ENCODE data around the gene DACT1. TPM values are rescaled to one million over a fixed set of nuclear protein-coding genes. Genes with fewer than 3 reads are reported as not detected.

Gene DACT1
- polyA plus RNA-seq, 2 of the 4 experiments (the other 2 are of a cell fraction) = 0.45 to 0.89 TPM

DNA sequence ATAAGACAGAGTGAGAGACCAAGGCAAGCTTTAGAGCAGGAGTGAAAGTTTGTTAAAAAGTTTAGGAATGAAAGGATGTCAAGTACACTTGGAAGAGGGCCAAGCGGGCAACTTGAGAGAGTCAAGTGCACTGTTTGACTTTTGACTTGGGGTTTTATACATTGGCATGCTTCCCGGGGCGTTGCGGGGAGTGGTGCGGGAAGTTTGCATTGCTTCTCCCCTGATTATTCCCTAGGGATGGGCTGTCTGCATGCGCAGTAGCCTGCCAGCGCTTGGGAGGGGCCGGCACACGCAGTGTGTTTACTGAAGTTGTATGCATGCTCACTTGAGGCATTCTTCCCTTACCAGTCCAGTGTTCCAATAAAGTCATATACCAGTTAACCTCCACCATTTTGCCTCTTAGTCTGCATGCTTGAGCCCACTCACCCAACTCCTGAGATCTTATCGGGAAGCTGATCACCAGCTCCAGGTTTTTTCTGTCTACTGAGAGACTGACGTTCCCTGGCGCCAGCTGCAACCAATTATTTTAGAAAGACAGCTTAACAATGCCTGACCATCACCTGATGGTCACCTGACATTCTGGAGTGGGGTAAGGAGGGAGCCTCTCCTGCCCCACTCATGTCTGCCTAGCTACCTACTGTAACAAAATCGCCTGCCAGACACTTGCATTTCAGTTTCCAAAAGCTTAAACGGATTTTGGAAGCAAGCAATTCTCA, 53.2 kb downstream of the DACT1 start:
- no peak for DNase-seq (ENCODE audit: low read depth in 1 of 2, low spot score in 1 of 2)
- ChIA-PET POLR2A (no interaction called here), CTCF (no interaction called here)
- FAIRE-seq = no peak
- TF ChIP-seq CBX2 (IDR thresholded peaks at IDR 0.05; ENCODE audit: borderline replicate concordance, low read depth) = no peak
- TF ChIP-seq SREBF2 (IDR thresholded peaks at IDR 0.05) = no peak
- TF ChIP-seq SMC3 (IDR thresholded peaks at IDR 0.05) = no peak
- TF ChIP-seq NR3C1 (IDR thresholded peaks at IDR 0.05) = no peak
- TF ChIP-seq HEYL (CRISPR knock-in tag; IDR thresholded peaks at IDR 0.05) = no peak
- no peak for TF ChIP-seq FOXS1 (CRISPR knock-in tag; IDR thresholded peaks at IDR 0.05)
- TF ChIP-seq, protein P1, sequence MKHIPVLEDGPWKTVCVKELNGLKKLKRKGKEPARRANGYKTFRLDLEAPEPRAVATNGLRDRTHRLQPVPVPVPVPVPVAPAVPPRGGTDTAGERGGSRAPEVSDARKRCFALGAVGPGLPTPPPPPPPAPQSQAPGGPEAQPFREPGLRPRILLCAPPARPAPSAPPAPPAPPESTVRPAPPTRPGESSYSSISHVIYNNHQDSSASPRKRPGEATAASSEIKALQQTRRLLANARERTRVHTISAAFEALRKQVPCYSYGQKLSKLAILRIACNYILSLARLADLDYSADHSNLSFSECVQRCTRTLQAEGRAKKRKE (CRISPR knock-in tag; IDR thresholded peaks at IDR 0.05; ENCODE audit: low read depth) = no peak
- TF ChIP-seq RARB (CRISPR knock-in tag; IDR thresholded peaks at IDR 0.05) = no peak
- TF ChIP-seq, protein P2, sequence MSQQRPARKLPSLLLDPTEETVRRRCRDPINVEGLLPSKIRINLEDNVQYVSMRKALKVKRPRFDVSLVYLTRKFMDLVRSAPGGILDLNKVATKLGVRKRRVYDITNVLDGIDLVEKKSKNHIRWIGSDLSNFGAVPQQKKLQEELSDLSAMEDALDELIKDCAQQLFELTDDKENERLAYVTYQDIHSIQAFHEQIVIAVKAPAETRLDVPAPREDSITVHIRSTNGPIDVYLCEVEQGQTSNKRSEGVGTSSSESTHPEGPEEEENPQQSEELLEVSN (IDR thresholded peaks at IDR 0.05; ENCODE audit: borderline replicate concordance, low read depth) = no peak
- TF ChIP-seq JUN (IDR thresholded peaks at IDR 0.05) = no peak
- TF ChIP-seq PHF8 (IDR thresholded peaks at IDR 0.05; ENCODE audit: borderline replicate concordance, low read depth) = no peak
- TF ChIP-seq EP300 (IDR thresholded peaks at IDR 0.05) = no peak
- no peak for TF ChIP-seq NPAS2 (CRISPR knock-in tag; IDR thresholded peaks at IDR 0.05; ENCODE audit: borderline replicate concordance)
- TF ChIP-seq RNF2 (IDR thresholded peaks at IDR 0.05; ENCODE audit: borderline replicate concordance, low read depth) = no peak
- no peak for TF ChIP-seq ZSCAN20 (CRISPR knock-in tag; IDR thresholded peaks at IDR 0.05)
- no peak for TF ChIP-seq CHD2 (IDR thresholded peaks at IDR 0.05; ENCODE audit: low read length, partially characterized antibody)
- TF ChIP-seq, protein P3, sequence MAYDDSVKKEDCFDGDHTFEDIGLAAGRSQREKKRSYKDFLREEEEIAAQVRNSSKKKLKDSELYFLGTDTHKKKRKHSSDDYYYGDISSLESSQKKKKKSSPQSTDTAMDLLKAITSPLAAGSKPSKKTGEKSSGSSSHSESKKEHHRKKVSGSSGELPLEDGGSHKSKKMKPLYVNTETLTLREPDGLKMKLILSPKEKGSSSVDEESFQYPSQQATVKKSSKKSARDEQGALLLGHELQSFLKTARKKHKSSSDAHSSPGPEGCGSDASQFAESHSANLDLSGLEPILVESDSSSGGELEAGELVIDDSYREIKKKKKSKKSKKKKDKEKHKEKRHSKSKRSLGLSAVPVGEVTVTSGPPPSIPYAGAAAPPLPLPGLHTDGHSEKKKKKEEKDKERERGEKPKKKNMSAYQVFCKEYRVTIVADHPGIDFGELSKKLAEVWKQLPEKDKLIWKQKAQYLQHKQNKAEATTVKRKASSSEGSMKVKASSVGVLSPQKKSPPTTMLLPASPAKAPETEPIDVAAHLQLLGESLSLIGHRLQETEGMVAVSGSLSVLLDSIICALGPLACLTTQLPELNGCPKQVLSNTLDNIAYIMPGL (CRISPR knock-in tag; IDR thresholded peaks at IDR 0.05; ENCODE audit: borderline replicate concordance) = no peak
- H3K4me3 ChIP-seq = no peak overlapping the region
- H3K4me2 ChIP-seq = no peak overlapping the region
- no peaks in the 10 kb centered on the region for H3K4me1 ChIP-seq
- ATAC-seq = no peak
- no peak overlapping the region for H3K27ac ChIP-seq
- peaks cover 14% of the 10 kb centered on the region for H3K9me3 ChIP-seq
- WGBS (ENCODE audit: missing lambda C conversion rate) = 38% methylated on average over 14 of the region's 14 CpGs

DNA sequence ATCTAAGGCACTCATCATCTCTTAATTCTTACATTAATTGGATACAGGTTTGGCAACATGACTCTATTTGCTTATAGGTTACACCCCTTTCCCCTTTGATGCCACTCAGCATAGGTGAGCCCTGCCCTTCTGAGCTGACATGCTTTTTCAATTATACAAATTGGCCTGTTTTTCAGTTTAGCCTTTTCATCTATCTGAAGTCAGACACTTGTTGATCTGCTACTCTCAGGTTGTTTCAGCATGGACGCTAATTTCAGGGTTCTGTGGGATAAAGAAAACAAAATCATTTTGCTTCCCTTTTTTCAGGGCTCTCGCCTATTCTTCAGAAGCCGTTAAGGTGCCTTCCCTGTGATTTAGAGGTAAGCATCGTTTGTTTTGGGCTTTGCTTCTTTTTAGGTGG, 55.3 kb downstream of the DACT1 start:
- 50% methylated on average over 4 of the region's 4 CpGs for WGBS (ENCODE audit: missing lambda C conversion rate)
- no peaks in the 10 kb centered on the region for H3K4me1 ChIP-seq
- ATAC-seq (no peak), FAIRE-seq (no peak), DNase-seq (ENCODE audit: low read depth in 1 of 2, low spot score in 1 of 2) (no peak)
- H3K27ac ChIP-seq = no peak overlapping the region
- POLR2A ChIA-PET = no interaction called here
- no peak overlapping the region for H3K4me3 ChIP-seq
- CTCF ChIA-PET = interaction anchor here (1.0 kb wide), 1 partner anchor 19 kb away, joined by 3 read pairs; no protein-coding TSS in a partner anchor
- no peak for TF ChIP-seq EHMT2 (IDR thresholded peaks at IDR 0.05; ENCODE audit: low read depth)
- peaks cover 9% of the 10 kb centered on the region; the same call in 2 of the 3 replicates for H3K9me3 ChIP-seq
- no peak overlapping the region for H3K4me2 ChIP-seq

DNA sequence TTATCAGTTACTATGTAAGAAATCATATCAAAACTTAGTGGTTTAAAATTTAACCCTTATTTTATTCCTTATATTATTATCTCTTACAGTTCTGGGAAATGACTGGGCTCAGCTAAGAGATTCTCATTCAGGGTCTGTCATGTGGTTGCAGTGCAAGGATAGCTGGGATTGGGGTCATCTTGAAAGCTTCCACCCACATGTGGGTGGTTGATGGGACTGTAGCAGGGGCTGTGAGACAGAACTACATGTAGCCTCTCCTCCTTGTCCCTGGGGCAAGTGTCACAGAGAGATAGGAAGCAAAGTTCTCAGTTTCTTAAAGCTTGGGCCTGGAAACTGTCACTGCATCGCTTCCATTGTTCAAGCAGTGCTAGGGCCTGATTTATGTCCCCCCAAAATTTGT, 57.8 kb downstream of the DACT1 start:
- 75% methylated on average over 1 of the region's 1 CpG for WGBS (ENCODE audit: missing lambda C conversion rate)
- DNase-seq (ENCODE audit: low read depth in 1 of 2, low spot score in 1 of 2) (no peak), FAIRE-seq (no peak), ATAC-seq (no peak)
- H3K9me3 ChIP-seq = no peaks in the 10 kb centered on the region
- no peak overlapping the region for H3K4me3 ChIP-seq
- ChIA-PET POLR2A (no interaction called here), CTCF (interaction anchor here (0.6 kb wide), 1 partner anchor 40 kb away, joined by 4 read pairs; no protein-coding TSS in a partner anchor)
- H3K4me2 ChIP-seq = no peak overlapping the region
- H3K27ac ChIP-seq = no peak overlapping the region
- no peaks in the 10 kb centered on the region for H3K4me1 ChIP-seq
- TF ChIP-seq CHD4 (IDR thresholded peaks at IDR 0.05; ENCODE audit: borderline replicate concordance) (no peak), RCOR1 (IDR thresholded peaks at IDR 0.05; ENCODE audit: low read depth, low read length) (no peak), JUNB (IDR thresholded peaks at IDR 0.05) (no peak), CBX8 (IDR thresholded peaks at IDR 0.05) (no peak), CEBPB (IDR thresholded peaks at IDR 0.05) (no peak), KDM1A (IDR thresholded peaks at IDR 0.05; ENCODE audit: low read depth) (no peak), RNF2 (IDR thresholded peaks at IDR 0.05; ENCODE audit: borderline replicate concordance, low read depth) (no peak), POLR2A (IDR thresholded peaks at IDR 0.05; ENCODE audit: low read length) (no peak), TP53 (CRISPR knock-in tag; IDR thresholded peaks at IDR 0.05) (no peak), HEYL (CRISPR knock-in tag; IDR thresholded peaks at IDR 0.05) (no peak), POLR2AphosphoS2 (conservative IDR thresholded peaks at IDR 0.05; ENCODE audit: low read length) (no peak)
